AG08395 (cell line): ENCODE data around the gene PDZK1IP1.

Experiments
- DNase-seq: peaks from one replicate; pipeline ENCODE4 v3.0.0; 2012; ENCODE audit warnings: mixed read lengths, low spot score

Gene PDZK1IP1

DNA sequence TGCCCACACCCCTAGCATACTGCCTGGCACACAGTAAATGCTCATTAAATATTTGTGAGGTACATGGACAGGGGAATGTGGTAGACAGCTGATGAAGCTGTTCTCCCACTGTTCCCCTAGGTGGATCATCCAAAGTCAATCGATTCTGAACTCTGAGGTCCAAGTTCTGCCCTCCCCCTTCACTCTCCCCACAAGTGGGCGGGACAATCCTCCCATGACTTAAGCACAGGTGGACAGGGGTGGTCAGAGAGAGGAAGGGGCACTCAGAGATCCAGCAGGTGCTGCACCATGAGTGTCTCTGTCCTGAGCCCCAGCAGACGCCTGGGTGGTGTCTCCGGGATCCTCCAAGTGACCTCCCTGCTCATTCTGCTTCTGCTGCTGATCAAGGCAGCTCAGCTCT is 52.6 kb downstream of the PDZK1IP1 start, which contains the start of gene CYP4A22:
CYP4A22 (plus strand) TSS at position 244 of the 400 bp plus-strand sequence; CDS start at position 289, 45 bp downstream.
- no peak for DNase-seq
